ENCODE results near the gene ATG14.

ATG14 gene

GRCh38 chr14:55332654-55333570, 78.7 kb downstream of the ATG14 start:
- POLR2A ChIA-PET, result no interaction called here
- no peaks in the 10 kb centered on the region for H3K9me3 ChIP-seq (ENCODE audit: control insufficient read depth, insufficient read depth, low read depth, low read length)
- TF ChIP-seq MEIS1 (CRISPR knock-in tag; IDR thresholded peaks at IDR 0.05; ENCODE audit: borderline replicate concordance) (no peak), ZNF529 (tag by site-specific recombination; IDR thresholded peaks at IDR 0.05; ENCODE audit: insufficient replicate concordance) (no peak), PRDM1 (tag by site-specific recombination; IDR thresholded peaks at IDR 0.05) (0 out of 2 replicates have a peak, but pooled peaks have one; percentile 28), GLIS1 (tag by site-specific recombination; IDR thresholded peaks at IDR 0.05) (no peak), ZNF707 (tag by site-specific recombination; IDR thresholded peaks at IDR 0.05) (no peak), ZNF658 (tag by site-specific recombination; IDR thresholded peaks at IDR 0.05) (no peak), ZFP3 (tag by site-specific recombination; IDR thresholded peaks at IDR 0.05; ENCODE audit: low read depth) (no peak), ZNF792 (tag by site-specific recombination; IDR thresholded peaks at IDR 0.05) (no peak), ZNF521 (tag by site-specific recombination; IDR thresholded peaks at IDR 0.05) (no peak), KLF7 (tag by site-specific recombination; IDR thresholded peaks at IDR 0.05; ENCODE audit: borderline replicate concordance) (no peak), INSM2 (tag by site-specific recombination; IDR thresholded peaks at IDR 0.05) (no peak)
- TF ChIP-seq, protein P1, sequence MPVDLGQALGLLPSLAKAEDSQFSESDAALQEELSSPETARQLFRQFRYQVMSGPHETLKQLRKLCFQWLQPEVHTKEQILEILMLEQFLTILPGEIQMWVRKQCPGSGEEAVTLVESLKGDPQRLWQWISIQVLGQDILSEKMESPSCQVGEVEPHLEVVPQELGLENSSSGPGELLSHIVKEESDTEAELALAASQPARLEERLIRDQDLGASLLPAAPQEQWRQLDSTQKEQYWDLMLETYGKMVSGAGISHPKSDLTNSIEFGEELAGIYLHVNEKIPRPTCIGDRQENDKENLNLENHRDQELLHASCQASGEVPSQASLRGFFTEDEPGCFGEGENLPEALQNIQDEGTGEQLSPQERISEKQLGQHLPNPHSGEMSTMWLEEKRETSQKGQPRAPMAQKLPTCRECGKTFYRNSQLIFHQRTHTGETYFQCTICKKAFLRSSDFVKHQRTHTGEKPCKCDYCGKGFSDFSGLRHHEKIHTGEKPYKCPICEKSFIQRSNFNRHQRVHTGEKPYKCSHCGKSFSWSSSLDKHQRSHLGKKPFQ (tag by site-specific recombination; IDR thresholded peaks at IDR 0.05), result peak; percentile 83
- H3K36me3 ChIP-seq (ENCODE audit: control insufficient read depth in 2 of 2, insufficient read depth in 1 of 2, low read length in 2 of 2), result peaks cover 0 to 4% of the 10 kb centered on the region in 2 experiments; a peak in 1 of 3 replicates
- no peak overlapping the region for H3K4me3 ChIP-seq (ENCODE audit: low read depth, low read length)
- H3K4me1 ChIP-seq (ENCODE audit: control insufficient read depth, insufficient read depth, low read length), result peaks cover 44% of the 10 kb centered on the region
- CTCF ChIA-PET, result interaction anchor here (0.8 to 1.7 kb wide), 5 partner anchors 21 to 87 kb away, joined by 3 to 7 read pairs (median 5); partner anchors contain the start of gene FBXO34
- no peak overlapping the region for H3K27ac ChIP-seq (ENCODE audit: extremely low read depth, low read depth, low read length)

DNA sequence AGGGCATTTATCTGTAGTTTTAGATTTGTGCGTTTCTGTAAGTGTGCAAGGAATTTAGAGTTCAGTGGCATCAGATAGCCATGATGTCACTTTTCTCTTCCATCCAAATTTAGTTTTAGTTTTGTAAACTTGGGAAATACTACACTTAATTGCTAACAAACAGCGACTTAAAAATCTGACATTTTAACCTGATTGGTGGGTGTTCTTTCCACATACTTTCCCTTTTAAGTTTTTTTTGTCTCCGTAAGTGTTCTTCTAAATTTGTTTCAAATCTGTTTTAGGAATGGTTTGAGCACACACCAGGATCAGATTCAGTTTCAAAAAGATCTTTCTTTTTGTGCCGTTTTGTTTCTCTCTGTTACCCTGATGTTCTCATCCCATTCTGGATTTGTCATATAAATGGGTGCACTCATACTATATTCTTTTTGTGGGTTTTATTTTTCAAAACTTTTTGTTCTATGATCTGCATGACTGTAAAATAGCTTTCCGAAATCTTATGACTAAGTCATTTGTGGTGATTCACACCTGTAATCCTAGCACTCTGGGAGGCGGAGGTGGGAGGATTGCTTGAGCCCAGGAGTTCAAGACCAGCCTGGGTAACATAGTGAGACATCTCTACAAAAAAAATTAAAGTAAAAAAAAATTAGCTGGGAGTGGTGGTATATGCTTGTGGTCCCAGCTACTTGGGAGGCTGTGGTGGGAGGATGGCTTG, 81.5 kb downstream of the ATG14 start:
- Histone ChIP-seq H3K27ac (ENCODE audit: extremely low read depth, low read depth, low read length) (no peak overlapping the region), H3K4me1 (ENCODE audit: control insufficient read depth, insufficient read depth, low read length) (peaks cover 39% of the 10 kb centered on the region), H3K9me3 (ENCODE audit: control insufficient read depth, insufficient read depth, low read depth, low read length) (no peaks in the 10 kb centered on the region), H3K4me3 (ENCODE audit: low read depth, low read length) (no peak overlapping the region), H3K36me3 (ENCODE audit: control insufficient read depth in 2 of 2, insufficient read depth in 1 of 2, low read length in 2 of 2) (no peaks in the 10 kb centered on the region)
- ChIA-PET POLR2A (no interaction called here), CTCF (no interaction called here)
- TF ChIP-seq ZNF777 (tag by site-specific recombination; IDR thresholded peaks at IDR 0.05; ENCODE audit: borderline replicate concordance) (no peak), GLI2 (tag by site-specific recombination; IDR thresholded peaks at IDR 0.05; ENCODE audit: borderline replicate concordance, low read depth) (no peak), ZFP37 (tag by site-specific recombination; IDR thresholded peaks at IDR 0.05) (no peak), ZFHX2 (tag by site-specific recombination; conservative IDR thresholded peaks at IDR 0.05) (0 out of 2 replicates have a peak, but pooled peaks have one; percentile 18), PRDM6 (tag by site-specific recombination; IDR thresholded peaks at IDR 0.05) (peak; percentile 78), ZBTB7A (tag by site-specific recombination; IDR thresholded peaks at IDR 0.05; ENCODE audit: low read depth) (no peak), ZNF600 (tag by site-specific recombination; IDR thresholded peaks at IDR 0.05) (no peak), ZNF629 (tag by site-specific recombination; IDR thresholded peaks at IDR 0.05) (no peak), WT1 (tag by site-specific recombination; IDR thresholded peaks at IDR 0.05) (no peak)
- TF ChIP-seq, protein P2, sequence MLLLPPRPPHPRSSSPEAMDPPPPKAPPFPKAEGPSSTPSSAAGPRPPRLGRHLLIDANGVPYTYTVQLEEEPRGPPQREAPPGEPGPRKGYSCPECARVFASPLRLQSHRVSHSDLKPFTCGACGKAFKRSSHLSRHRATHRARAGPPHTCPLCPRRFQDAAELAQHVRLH (tag by site-specific recombination; IDR thresholded peaks at IDR 0.05), result no peak
- TF ChIP-seq, protein P3, sequence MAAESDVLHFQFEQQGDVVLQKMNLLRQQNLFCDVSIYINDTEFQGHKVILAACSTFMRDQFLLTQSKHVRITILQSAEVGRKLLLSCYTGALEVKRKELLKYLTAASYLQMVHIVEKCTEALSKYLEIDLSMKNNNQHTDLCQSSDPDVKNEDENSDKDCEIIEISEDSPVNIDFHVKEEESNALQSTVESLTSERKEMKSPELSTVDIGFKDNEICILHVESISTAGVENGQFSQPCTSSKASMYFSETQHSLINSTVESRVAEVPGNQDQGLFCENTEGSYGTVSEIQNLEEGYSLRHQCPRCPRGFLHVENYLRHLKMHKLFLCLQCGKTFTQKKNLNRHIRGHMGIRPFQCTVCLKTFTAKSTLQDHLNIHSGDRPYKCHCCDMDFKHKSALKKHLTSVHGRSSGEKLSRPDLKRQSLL (tag by site-specific recombination; IDR thresholded peaks at IDR 0.05), result no peak
